ENCODE measurements around the gene PRDX1. TPM values are rescaled to one million over a fixed set of nuclear protein-coding genes. Genes with fewer than 3 reads are reported as not detected.

Gene PRDX1
- total RNA-seq, 1 experiment from 2014 or later, result 1,108 TPM

GRCh38 chr1:45569571-45569961 is 47.9 kb upstream of the PRDX1 start:
- POLR2A ChIA-PET (ENCODE audit: low non-redundant PET), result no interaction called here
- H3K4me3 ChIP-seq (ENCODE audit: low read depth, low read length, poor library complexity, severe bottlenecking), result no peak overlapping the region
- no peaks in the 10 kb centered on the region for H3K9me3 ChIP-seq (ENCODE audit: low read depth, low read length, poor library complexity, severe bottlenecking)
- H3K36me3 ChIP-seq (ENCODE audit: insufficient read depth, low read length, poor library complexity, severe bottlenecking), result peaks cover 49% of the 10 kb centered on the region
- DNase-seq (ENCODE audit: low spot score), result no peak
- no TSS peak for BruUV-seq (replicated peaks)
- no peaks in the 10 kb centered on the region for H3K27me3 ChIP-seq (replicated peaks; ENCODE audit: insufficient read depth, low read depth, low read length, poor library complexity)
- TF ChIP-seq CTCF (conservative IDR thresholded peaks at IDR 0.05; ENCODE audit: low read depth, low read length) (no peak), EZH2 (IDR thresholded peaks at IDR 0.05; ENCODE audit: borderline replicate concordance, low read depth, low read length, poor library complexity, severe bottlenecking) (no peak)
- intact Hi-C loops (cut with micrococcal nuclease; ENCODE audit: unreplicated experiment), result no loop called here
- H3K4me1 ChIP-seq (ENCODE audit: insufficient read depth, low read length, poor library complexity, severe bottlenecking), result no peaks in the 10 kb centered on the region
- CTCF ChIA-PET, result interaction anchor here (0.7 to 1.3 kb wide), 4 partner anchors 14 to 266 kb away, joined by 3 to 5 read pairs (median 4); partner anchors contain the start of gene NASP
- H3K27ac ChIP-seq (ENCODE audit: low read depth, low read length, poor library complexity, severe bottlenecking), result no peak overlapping the region

DNA sequence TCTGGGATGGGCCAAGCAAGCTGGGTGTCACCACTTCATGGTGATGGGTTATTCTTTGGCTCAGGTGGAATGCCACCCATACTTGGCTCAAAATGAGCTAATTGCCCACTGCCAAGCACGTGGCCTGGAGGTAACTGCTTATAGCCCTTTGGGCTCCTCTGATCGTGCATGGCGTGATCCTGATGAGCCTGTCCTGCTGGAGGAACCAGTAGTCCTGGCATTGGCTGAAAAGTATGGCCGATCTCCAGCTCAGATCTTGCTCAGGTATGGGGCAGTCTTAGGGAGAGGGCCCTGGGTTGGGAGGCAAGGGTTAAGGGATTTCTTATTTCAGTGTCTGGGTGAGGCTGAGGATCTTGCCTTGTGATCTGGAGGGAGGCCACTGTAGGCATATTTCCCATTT is 46.7 kb upstream of the PRDX1 start:
- intact Hi-C loops (cut with micrococcal nuclease; ENCODE audit: unreplicated experiment), result no loop called here
- ChIA-PET CTCF (no interaction called here), POLR2A (ENCODE audit: low non-redundant PET) (no interaction called here)
- Histone ChIP-seq H3K27me3 (replicated peaks; ENCODE audit: insufficient read depth, low read depth, low read length, poor library complexity) (no peaks in the 10 kb centered on the region), H3K27ac (ENCODE audit: low read depth, low read length, poor library complexity, severe bottlenecking) (no peak overlapping the region), H3K9me3 (ENCODE audit: low read depth, low read length, poor library complexity, severe bottlenecking) (no peaks in the 10 kb centered on the region), H3K4me3 (ENCODE audit: low read depth, low read length, poor library complexity, severe bottlenecking) (no peak overlapping the region), H3K36me3 (ENCODE audit: insufficient read depth, low read length, poor library complexity, severe bottlenecking) (peaks cover 57% of the 10 kb centered on the region), H3K4me1 (ENCODE audit: insufficient read depth, low read length, poor library complexity, severe bottlenecking) (no peaks in the 10 kb centered on the region)
- BruUV-seq (replicated peaks), result no TSS peak
- no peak for TF ChIP-seq EZH2 (IDR thresholded peaks at IDR 0.05; ENCODE audit: borderline replicate concordance, low read depth, low read length, poor library complexity, severe bottlenecking)
- no peak for TF ChIP-seq CTCF (conservative IDR thresholded peaks at IDR 0.05; ENCODE audit: low read depth, low read length)
- no peak for DNase-seq (ENCODE audit: low spot score)

DNA sequence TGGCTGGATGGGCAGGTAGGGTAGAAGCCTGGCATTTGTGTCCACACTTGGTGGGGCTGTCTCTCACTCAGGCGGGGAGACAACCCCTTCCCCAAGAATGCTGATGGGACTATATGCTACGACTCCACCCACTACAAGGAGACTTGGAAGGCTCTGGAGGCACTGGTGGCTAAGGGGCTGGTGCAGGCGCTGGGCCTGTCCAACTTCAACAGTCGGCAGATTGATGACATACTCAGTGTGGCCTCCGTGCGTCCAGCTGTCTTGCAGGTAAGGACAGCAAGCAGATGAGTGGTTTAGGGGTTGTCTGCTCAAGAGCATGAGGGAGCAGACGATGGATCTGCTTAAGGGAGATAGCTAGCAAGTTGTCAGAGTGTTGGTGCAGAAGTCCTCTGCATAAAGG is 46.2 kb upstream of the PRDX1 start:
- TF ChIP-seq CTCF (conservative IDR thresholded peaks at IDR 0.05; ENCODE audit: low read depth, low read length), result no peak
- no peak for TF ChIP-seq EZH2 (IDR thresholded peaks at IDR 0.05; ENCODE audit: borderline replicate concordance, low read depth, low read length, poor library complexity, severe bottlenecking)
- POLR2A ChIA-PET (ENCODE audit: low non-redundant PET), result interaction anchor here (0.7 kb wide), 1 partner anchor 21 kb away, joined by 4 read pairs; no protein-coding TSS in a partner anchor
- intact Hi-C loops (cut with micrococcal nuclease; ENCODE audit: unreplicated experiment), result no loop called here
- H3K4me3 ChIP-seq (ENCODE audit: low read depth, low read length, poor library complexity, severe bottlenecking), result no peak overlapping the region
- no peak overlapping the region for H3K27ac ChIP-seq (ENCODE audit: low read depth, low read length, poor library complexity, severe bottlenecking)
- H3K9me3 ChIP-seq (ENCODE audit: low read depth, low read length, poor library complexity, severe bottlenecking), result no peaks in the 10 kb centered on the region
- no peak for DNase-seq (ENCODE audit: low spot score)
- BruUV-seq (replicated peaks), result no TSS peak
- CTCF ChIA-PET, result no interaction called here
- H3K27me3 ChIP-seq (replicated peaks; ENCODE audit: insufficient read depth, low read depth, low read length, poor library complexity), result no peaks in the 10 kb centered on the region
- no peaks in the 10 kb centered on the region for H3K4me1 ChIP-seq (ENCODE audit: insufficient read depth, low read length, poor library complexity, severe bottlenecking)
- peaks cover 57% of the 10 kb centered on the region for H3K36me3 ChIP-seq (ENCODE audit: insufficient read depth, low read length, poor library complexity, severe bottlenecking)

Data from A673 (cell line).